Activated naive CD8-positive, alpha-beta T cell treated with anti-CD3 and anti-CD28 coated beads for 36 hours (primary cell): ENCODE measurements around the gene ANKRD42. TPM values are rescaled to one million over a fixed set of nuclear protein-coding genes. Genes with fewer than 3 reads are reported as not detected.

ENCODE experiments used
- DNase-seq: peaks from one replicate; pipeline ENCODE4 v3.0.0; 2021
- H3K27ac Mint-ChIP-seq: one replicate; pipeline ENCODE4 v1.8.0; 2022; ENCODE audit warnings: mild to moderate bottlenecking, moderate library complexity, mixed read lengths
- H3K27me3 Mint-ChIP-seq: one replicate; pipeline ENCODE4 v1.8.0; 2022; ENCODE audit warnings: mild to moderate bottlenecking, mixed read lengths
- H3K36me3 Mint-ChIP-seq: one replicate; pipeline ENCODE4 v1.8.0; 2021; ENCODE audit warnings: mild to moderate bottlenecking, mixed read lengths
- H3K4me1 Mint-ChIP-seq: one replicate; pipeline ENCODE4 v1.8.0; 2021; ENCODE audit warnings: mixed read lengths
- H3K4me3 Mint-ChIP-seq: one replicate; pipeline ENCODE4 v1.8.0; 2022; ENCODE audit warnings: mild to moderate bottlenecking, moderate library complexity, mixed read lengths
- H3K9me3 Mint-ChIP-seq: one replicate; pipeline ENCODE4 v1.8.0; 2022; ENCODE audit warnings: mixed read lengths
- total RNA-seq, 2 experiments: library from RNA; stranded (reverse); gene quantifications; one replicate each; pipeline ENCODE4 v1.2.3, GENCODE V29; 2021

The ANKRD42 gene
- total RNA-seq: 1 to 10 TPM; 7.4 to 7.5 TPM

DNA sequence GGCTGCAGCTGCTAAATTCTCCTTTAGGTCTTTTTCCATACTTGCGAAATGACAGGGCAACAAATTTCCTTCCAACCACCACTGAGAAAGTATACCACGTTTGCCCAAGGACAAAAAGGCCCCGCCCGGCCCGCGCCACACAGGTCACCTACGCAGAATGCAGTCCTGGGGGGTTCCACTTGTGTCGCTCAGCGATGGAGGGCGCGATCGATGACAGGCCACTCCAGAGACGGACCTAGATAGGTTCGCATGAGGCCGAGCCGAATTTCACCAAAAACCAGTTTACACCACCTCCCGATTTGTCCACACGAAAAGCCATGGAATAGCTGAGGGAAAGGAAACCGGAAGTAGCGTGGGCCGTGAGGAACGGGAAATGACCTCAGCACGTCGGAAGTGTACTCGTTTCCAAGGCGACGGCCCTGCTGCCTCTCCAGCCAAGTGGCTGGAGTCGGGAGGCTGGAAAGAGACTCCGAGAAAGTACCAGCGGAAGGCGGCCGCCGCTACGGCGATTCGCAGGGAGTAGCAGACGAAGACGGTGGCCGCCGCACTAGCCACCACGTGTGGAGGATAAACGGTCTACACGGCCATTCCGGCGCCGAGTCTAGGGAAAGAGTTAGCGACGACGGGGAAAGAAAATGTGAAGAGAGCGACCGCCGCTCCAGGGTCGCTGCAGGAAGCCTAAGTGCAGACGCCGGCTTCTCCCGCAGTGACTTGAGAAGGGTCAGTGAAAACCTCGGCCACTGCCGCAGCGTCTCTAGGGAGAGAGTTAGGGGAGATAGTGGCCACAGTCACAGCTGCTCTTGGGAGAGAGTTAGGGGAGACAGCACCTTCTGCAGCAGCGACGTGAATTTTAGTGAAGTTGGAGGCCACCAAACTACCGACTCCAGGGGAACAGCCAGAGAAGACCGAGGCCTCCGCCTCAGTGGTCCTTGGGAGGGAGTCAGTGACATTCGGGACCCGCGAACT lies at the start of gene ANKRD42:
TSS of gene ANKRD42 (plus strand) at position 398 of the 966 bp plus-strand sequence. CDS start 959 bp downstream, outside the sequence.
- H3K36me3 Mint-ChIP-seq: peaks cover 11% of the 10 kb centered on the region
- H3K9me3 Mint-ChIP-seq: no peaks in the 10 kb centered on the region
- no peaks in the 10 kb centered on the region for H3K27me3 Mint-ChIP-seq

DNA sequence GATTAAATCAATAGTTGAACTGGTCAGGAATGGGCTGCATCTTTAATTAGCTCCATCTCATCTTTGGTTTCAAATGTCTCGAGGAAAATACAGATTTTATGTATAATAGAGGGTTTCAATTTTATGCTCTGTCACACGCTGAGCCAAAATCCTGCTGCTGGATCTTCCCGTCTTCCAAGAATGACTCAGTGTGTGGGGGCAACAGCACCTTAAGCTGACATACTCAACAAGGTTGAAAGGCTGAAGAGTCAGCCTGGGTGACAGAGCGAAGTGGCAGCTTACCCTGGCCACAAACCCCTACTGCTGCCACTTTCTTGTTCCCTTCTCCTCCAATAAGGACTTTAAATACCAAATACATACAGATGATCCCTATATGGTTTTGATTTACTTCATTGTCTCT lies 45.6 kb upstream of the ANKRD42 start:
- H3K27me3 Mint-ChIP-seq: no peaks in the 10 kb centered on the region
- no peak overlapping the region for H3K27ac Mint-ChIP-seq
- H3K36me3 Mint-ChIP-seq: no peaks in the 10 kb centered on the region
- H3K4me1 Mint-ChIP-seq: no peaks in the 10 kb centered on the region
- H3K9me3 Mint-ChIP-seq: no peaks in the 10 kb centered on the region
- no peak for DNase-seq
- no peak overlapping the region for H3K4me3 Mint-ChIP-seq

More for the DNA sequence above, at the start of gene ANKRD42:
- Mint-ChIP-seq H3K4me1 (peaks cover 31% of the 10 kb centered on the region), H3K4me3 (peak within 1 kb of the TSS; percentile 98), H3K27ac (peak within 1 kb of the TSS; percentile 97)
- DNase-seq: peak; percentile 86

DNA sequence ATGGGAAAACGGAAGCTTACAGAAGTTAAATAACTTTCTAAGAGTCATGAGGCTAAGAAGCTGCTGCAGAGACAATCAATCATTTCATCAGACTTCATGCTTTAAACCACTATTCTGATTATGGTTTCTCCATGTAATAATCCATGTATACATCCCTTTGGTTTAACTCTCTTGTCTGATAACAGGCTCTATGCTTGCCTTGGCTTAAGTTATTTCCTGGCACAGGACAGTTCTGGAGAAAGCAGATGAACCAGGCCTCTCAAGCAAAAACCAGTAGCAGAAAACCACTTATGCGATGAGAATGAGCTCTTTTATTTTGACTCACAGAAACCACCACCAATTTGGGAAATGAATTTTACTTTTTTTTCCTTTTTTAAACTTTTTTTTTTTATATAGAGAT lies 43.1 kb upstream of the ANKRD42 start:
- DNase-seq: no peak
- Mint-ChIP-seq H3K36me3 (no peaks in the 10 kb centered on the region), H3K4me1 (peaks cover 3% of the 10 kb centered on the region), H3K9me3 (no peaks in the 10 kb centered on the region), H3K4me3 (no peak overlapping the region), H3K27ac (no peak overlapping the region), H3K27me3 (no peaks in the 10 kb centered on the region)

DNA sequence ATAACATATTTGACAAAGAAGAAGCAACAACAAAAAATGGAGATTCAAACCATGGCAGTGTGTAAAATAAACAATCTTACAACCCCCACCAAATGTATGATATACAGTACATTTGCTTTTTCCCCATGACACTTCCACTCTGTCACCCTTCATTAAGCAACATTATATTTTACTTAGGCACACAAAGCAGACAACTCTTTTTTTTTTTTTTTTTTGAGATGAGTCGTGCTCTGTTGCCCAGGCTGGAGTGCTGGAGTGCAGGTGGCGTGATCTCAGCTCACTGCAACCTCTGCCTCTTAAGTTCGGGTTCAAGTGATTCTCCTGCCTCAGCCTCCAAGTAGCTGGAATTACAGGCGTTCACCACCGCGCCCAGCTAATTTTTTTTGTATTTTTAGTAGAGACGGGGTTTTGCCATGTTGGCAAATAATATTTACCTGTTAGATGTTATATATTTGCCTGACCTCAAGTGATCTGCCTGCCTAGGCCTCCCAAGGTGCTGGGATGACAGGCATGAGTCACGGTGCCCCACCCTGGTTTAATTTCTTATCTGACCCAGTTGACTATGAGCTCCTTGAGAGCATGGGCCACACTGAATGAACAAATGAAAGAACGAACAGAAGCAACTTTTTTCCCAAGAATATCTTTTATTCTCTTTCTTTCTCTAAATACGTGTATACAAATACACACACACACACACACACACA lies 42.1 kb upstream of the ANKRD42 start:
- Mint-ChIP-seq H3K4me1 (peaks cover 5% of the 10 kb centered on the region), H3K36me3 (no peaks in the 10 kb centered on the region), H3K4me3 (no peak overlapping the region), H3K27me3 (no peaks in the 10 kb centered on the region), H3K9me3 (no peaks in the 10 kb centered on the region), H3K27ac (no peak overlapping the region)
- DNase-seq: no peak

DNA sequence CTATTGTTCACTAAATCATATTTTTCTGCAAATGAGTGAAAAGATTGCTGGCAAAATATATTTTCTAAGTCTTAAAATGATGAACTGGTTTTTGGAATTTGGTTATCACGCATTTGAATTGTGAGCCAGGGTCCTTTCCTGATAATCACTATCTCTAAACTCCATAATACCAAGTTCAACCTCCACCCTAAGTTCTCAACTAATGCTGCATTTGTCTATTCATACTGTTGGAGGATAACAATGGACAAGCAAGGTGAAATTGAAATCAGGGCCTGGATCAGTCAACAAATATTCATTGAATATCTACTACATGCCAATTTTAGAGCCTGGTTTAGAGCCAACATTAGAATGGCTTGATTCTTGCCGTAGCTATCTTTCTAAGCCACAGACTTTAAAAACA lies 41.2 kb upstream of the ANKRD42 start:
- Mint-ChIP-seq H3K4me1 (peaks cover 6% of the 10 kb centered on the region), H3K4me3 (no peak overlapping the region), H3K36me3 (peaks cover 3% of the 10 kb centered on the region)

DNA sequence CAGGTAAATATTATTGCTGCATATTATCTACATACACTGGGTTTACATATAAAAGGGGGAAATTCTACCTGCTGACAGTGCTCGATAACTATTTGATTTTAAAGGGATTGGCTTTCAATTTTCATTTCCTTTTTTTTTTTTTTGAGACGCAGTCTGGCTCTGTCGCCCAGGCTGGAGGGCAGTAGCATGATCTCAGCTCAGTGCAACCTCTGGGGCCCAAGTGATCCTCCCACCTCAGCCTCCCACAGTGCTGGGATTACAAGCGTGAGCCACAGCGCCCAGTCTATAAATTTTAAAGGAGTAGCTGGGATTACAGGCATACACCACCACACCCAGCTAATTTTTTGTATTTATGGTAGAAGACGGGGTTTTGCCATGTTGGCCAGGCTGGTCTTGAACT lies 39.7 kb upstream of the ANKRD42 start:
- Mint-ChIP-seq H3K27me3 (no peaks in the 10 kb centered on the region), H3K4me3 (no peak overlapping the region), H3K36me3 (peaks cover 14% of the 10 kb centered on the region), H3K27ac (no peak overlapping the region), H3K4me1 (peaks cover 6% of the 10 kb centered on the region), H3K9me3 (no peaks in the 10 kb centered on the region)
- no peak for DNase-seq

More for the DNA sequence above, 41.2 kb upstream of the ANKRD42 start:
- no peak for DNase-seq
- no peak overlapping the region for H3K27ac Mint-ChIP-seq
- no peaks in the 10 kb centered on the region for H3K9me3 Mint-ChIP-seq
- no peaks in the 10 kb centered on the region for H3K27me3 Mint-ChIP-seq

DNA sequence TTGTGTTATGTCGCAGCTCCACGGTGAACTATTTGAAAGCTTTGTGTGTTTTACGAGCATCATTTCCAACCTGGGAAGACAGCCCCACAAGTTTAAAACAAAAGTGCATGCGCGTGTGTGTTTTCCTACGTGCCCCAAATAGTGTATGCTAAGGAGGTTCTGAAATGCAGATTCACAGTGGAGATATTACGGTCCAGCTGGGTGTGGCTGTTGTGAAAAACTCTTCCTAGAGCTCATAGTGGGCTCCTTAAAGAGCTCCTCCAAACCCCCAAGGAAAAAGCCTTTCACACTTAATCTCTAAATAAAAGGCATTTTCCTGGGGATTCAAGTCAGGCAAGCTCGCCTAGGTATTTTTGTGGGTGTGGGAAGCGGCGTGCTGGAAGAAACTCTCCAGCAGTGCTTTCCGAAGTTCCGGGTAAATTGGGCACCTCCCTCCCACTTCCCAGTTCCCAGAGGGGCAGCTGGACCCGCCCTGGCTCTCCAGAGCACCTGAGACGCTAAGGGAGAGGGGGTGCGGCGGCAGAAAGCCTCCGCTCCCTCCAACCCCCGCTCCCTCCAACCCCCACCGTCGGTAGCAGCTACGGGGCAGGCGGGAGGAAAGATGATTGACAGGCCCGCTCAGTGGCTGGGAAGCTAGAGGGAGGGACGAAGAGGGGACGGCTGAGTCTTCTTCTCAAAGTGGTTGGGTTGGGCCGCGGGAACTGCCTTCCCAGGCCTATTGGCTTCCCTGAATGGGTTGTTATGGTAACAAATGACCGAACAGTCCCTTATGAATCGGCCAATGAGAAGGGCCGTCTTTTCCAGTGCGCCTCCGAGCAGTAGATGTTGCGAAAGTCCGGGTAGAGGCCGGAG lies 37.1 kb upstream of the ANKRD42 start:
- Mint-ChIP-seq H3K4me1 (peaks cover 23% of the 10 kb centered on the region), H3K27me3 (no peaks in the 10 kb centered on the region), H3K9me3 (no peaks in the 10 kb centered on the region), H3K27ac (peak overlapping the region; percentile 100), H3K4me3 (peak overlapping the region; percentile 100), H3K36me3 (peaks cover 39% of the 10 kb centered on the region)
- peak; percentile 95 for DNase-seq

DNA sequence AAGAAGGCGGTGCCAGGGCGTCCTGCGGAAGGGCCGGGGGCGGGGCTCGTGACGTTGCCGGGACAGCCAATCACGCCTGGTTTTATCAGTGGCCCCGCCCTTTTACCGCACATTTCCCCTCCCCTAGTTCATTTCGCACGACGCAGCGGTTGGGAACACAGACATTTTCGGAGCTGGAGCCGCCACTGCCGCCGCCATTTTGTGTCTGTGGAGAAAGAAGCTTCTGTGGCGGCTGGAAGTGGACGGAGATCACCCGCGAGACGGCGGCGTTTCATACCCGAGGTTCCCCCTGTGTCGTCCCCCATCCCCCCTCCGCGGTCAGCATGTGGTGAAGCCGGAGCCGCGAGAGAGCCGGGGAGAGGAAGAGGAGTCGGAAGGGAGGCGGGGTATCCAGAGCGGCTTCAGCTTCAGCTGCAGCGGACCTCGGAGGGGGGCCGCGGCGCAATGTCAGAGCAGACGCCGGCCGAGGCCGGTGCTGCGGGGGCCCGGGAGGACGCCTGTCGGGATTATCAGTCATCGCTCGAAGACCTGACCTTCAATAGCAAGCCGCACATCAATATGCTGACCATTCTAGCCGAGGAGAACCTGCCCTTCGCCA lies 36.4 kb upstream of the ANKRD42 start, which contains the start of gene PCF11:
TSS of gene PCF11 (plus strand) at position 136 of the 598 bp plus-strand sequence. CDS start at position 445, 309 bp downstream.
- no peaks in the 10 kb centered on the region for H3K9me3 Mint-ChIP-seq
- H3K4me3 Mint-ChIP-seq: peak within 1 kb of the TSS; percentile 100
- DNase-seq: peak; percentile 94
- H3K36me3 Mint-ChIP-seq: peaks cover 46% of the 10 kb centered on the region
- H3K27me3 Mint-ChIP-seq: no peaks in the 10 kb centered on the region
- peak within 1 kb of the TSS; percentile 100 for H3K27ac Mint-ChIP-seq
- H3K4me1 Mint-ChIP-seq: peaks cover 31% of the 10 kb centered on the region

DNA sequence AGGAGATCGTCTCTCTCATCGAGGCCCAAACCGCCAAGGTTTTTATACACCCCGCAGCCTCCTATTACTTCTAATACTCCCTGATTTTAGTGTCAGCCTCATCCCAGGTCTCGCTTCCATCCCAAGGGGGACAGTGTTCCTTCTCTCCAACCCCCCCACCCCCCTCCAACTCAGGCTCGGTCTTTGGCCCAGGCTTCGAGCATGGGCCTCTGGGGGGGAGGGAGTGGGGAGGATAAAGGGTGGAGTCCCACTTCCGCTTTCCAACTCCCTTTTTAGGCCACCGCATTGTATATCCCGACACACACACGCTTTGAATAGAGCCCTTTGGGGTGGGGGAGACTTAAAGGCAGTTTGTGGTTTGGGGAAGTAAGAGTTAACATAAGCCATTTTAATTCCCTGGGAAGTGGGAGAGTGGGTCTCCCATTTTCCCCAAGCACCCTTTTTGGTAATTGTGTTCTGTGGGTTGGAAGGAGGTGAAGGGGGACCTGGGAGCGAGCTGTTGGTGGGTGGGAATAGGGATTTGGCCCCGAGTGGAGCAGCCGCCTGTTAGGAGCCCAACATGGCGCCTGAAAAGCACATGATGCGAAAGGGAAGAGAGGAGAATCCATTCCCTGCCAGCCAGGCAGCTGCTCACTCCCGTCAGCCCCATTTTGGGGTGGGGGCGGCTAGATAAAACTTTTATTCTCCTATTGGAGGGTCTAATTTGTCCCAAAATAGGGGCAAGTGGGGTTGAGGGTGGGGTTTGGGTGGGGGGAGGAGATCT lies 35.7 kb upstream of the ANKRD42 start:
- Mint-ChIP-seq H3K4me1 (peaks cover 37% of the 10 kb centered on the region), H3K27ac (peak overlapping the region; percentile 100), H3K9me3 (no peaks in the 10 kb centered on the region), H3K27me3 (no peaks in the 10 kb centered on the region), H3K36me3 (peaks cover 48% of the 10 kb centered on the region), H3K4me3 (peak overlapping the region; percentile 100)
- DNase-seq: peak; percentile 52

DNA sequence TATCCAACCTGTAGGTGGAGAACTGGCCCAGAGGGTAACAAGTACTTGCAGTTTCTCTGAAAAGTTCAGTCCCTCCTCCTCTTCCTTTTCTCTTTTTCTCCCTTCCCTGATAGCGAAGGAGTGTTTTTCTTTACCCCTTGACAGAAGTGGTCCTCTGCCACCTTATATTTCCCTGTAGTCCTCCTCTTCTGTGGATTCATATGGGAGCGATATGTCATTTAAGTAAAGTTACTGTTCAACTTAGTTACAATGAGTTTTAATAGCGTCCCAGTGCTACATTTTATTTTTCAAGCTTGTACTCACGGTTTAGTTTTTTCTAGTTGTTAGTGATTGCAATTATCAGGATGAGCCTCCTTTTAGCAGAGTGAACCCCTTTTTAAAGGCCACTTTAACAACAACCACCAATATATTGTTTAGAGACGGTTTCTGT lies 35.1 kb upstream of the ANKRD42 start:
- peaks cover 39% of the 10 kb centered on the region for H3K4me1 Mint-ChIP-seq
- no peak for DNase-seq

DNA sequence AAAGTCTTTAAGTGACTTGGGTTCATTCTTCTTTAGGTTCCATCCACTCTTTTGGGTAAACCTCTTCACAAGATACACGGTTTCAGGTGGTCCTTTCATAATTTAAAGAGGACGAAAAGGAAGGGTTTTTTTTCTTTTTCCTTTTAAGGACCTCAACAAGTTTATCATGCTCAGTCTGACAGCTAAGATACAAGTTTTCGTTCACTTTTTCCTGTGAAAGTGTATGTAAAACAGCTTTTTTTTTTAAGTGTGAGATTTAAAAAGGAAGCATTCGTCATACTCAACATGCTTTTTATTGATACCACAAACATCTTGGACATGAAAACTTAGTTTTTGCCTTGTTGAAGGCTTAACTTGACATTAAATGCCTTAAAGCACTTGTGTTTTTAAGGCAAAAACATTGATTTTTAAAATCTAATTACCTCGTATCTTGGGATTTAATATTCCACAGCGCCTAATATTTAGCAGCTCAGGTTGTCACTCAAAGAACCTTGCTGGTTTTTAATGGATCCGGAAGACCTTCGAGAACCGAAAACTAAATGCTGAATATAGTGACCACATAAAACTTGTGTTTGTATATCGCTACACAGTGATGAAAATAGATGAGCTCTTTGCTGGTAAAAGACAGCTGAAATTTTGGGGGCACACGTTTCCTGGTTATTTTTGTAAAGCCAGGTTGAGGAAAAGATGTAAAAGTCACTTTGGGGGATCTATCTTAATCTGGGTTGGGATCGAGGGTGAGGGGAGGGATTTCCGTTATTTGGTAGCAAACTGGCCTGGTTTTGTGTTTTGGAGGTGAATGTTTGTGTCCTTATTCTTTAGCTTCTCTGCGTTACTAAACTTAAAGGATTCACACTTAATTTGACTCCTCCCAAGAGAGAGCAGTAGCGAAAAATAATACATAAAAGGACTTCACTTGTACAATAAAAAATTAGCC lies 34.3 kb upstream of the ANKRD42 start:
- Mint-ChIP-seq H3K36me3 (peaks cover 55% of the 10 kb centered on the region), H3K27me3 (no peaks in the 10 kb centered on the region), H3K27ac (peak overlapping the region; percentile 89), H3K4me1 (peaks cover 41% of the 10 kb centered on the region), H3K9me3 (no peaks in the 10 kb centered on the region), H3K4me3 (peak overlapping the region; percentile 100)
- DNase-seq: no peak

More for the DNA sequence above, 35.1 kb upstream of the ANKRD42 start:
- Mint-ChIP-seq H3K4me3 (peak overlapping the region; percentile 100), H3K27ac (peak overlapping the region; percentile 100), H3K27me3 (no peaks in the 10 kb centered on the region), H3K36me3 (peaks cover 51% of the 10 kb centered on the region), H3K9me3 (no peaks in the 10 kb centered on the region)

DNA sequence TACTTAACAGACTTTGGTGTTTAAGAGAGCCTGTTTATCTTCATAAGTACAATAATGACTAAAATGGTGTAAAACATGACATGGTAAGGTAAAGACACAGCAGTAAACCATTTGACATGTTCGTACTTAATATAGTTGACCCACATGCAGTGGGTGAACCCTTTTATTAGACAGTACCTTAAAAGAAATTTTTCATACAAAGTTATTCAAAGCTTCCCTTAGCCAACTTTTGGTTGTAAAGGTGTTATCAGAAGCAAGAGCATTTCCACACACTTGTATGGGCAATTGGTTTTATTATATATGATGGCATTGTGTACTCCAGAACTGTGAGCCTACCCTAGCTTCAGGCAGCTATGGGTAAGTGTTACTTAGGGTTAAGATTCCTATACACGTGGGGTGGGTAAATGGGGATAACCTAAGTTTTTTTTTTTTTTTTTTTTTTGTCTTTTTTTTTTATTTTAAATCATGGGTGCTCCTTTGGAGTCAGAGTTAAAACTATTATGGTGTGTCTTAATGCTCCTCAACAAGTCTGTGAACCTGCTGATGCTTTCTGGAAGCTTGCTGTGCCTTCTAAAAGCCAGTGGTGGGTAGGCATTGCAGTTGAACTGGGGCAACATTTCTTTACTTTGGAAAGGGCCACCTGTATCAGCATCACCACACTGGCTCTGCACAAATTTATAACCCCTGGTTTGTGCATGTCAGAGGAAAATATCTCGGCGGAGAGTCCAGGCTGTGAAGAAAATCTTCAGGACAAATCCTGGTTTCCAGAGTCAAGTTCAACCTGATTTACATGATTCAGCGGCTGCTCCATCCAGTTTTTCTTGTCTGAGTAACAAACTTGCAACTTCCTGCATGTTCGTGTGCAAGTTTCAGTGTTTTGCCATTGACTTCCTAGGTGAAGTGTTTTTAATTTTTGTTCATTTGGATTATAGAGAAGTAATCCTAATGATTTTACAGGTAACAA lies 33.3 kb upstream of the ANKRD42 start:
- Mint-ChIP-seq H3K4me3 (peak overlapping the region; percentile 100), H3K4me1 (peaks cover 45% of the 10 kb centered on the region), H3K36me3 (peaks cover 62% of the 10 kb centered on the region), H3K27ac (peak overlapping the region; percentile 89), H3K27me3 (no peaks in the 10 kb centered on the region), H3K9me3 (no peaks in the 10 kb centered on the region)
- DNase-seq: no peak
